Posterior vena cava (tissue), 2 donors: Measurements from ENCODE around the gene CYS1. TPM values are rescaled to one million over a fixed set of nuclear protein-coding genes. Genes with fewer than 3 reads are reported as not detected.

Source experiments
- DNase-seq: peaks from one replicate; pipeline ENCODE4 v3.0.0-alpha.2; 2020; ENCODE audit warnings: low spot score
- intact Hi-C, 2 donors: fragments of 100-400 bp; cut with DNase I; formaldehyde crosslinking; loops; one replicate each; pipeline versions ENCODE4 v1.14.1 to v1.14.2; 2022 to 2023
- total RNA-seq, 2 donors: library from RNA; stranded (reverse); fragmentation: NEBNext Ultra II Directional; extraction: Animal tissue kit (Norgen Biotek cat#: 25700); gene quantifications; one replicate each; pipeline ENCODE4 v1.2.1, GENCODE V29; 2021
- donor health status: DM: yes; HTN: yes; CAD: no.
- donor health status: DM: yes; HTN: yes; CAD: no.

The CYS1 gene
- total RNA-seq, 2 donors from 2014 or later = 3.0 to 9.1 TPM

- DNase-seq = no peak
- intact Hi-C loops = loop anchor here in 1 of 2 donors (10.0 kb wide), 1 partner anchor 357 kb away; no protein-coding TSS in a partner anchor
These were observed 2.2 kb downstream of the CYS1 start for GRCh38 chr2:10078001-10078400.

- intact Hi-C loops = loop anchor here in 1 of 2 donors (10.0 kb wide), 1 partner anchor 358 kb away; no protein-coding TSS in a partner anchor
- peak; percentile 57 for DNase-seq
These were observed 3.2 kb downstream of the CYS1 start for GRCh38 chr2:10076988-10077527.

- peak; percentile 68 for DNase-seq
- intact Hi-C loops = loop anchor here in 1 of 2 donors (10.0 kb wide), 1 partner anchor 358 kb away; no protein-coding TSS in a partner anchor
These were observed 3.7 kb downstream of the CYS1 start for GRCh38 chr2:10076511-10076910.

GRCh38 chr2:10075571-10076209 lies 4.5 kb downstream of the CYS1 start:
- intact Hi-C loops = loop anchor here in 1 of 2 donors (10.0 kb wide), 1 partner anchor 359 kb away; no protein-coding TSS in a partner anchor
- DNase-seq = peak; percentile 28

- intact Hi-C loops = loop anchor here in 1 of 2 donors (10.0 kb wide), 1 partner anchor 360 kb away; no protein-coding TSS in a partner anchor
- DNase-seq = peak; percentile 56
These were observed 5.1 kb downstream of the CYS1 start for GRCh38 chr2:10075101-10075500.

GRCh38 chr2:10073706-10074105 lies 6.5 kb downstream of the CYS1 start:
- peak; percentile 62 for DNase-seq

GRCh38 chr2:10072656-10073480 lies 7.3 kb downstream of the CYS1 start:
- intact Hi-C loops = loop anchor here in 1 of 2 donors (10.0 kb wide), 1 partner anchor 362 kb away; no protein-coding TSS in a partner anchor
- peak; percentile 92 for DNase-seq

More at GRCh38 chr2:10073706-10074105, 6.5 kb downstream of the CYS1 start:
- intact Hi-C loops = loop anchor here in 1 of 2 donors (10.0 kb wide), 1 partner anchor 361 kb away; no protein-coding TSS in a partner anchor

GRCh38 chr2:10071595-10071994 lies 8.6 kb downstream of the CYS1 start:
- DNase-seq = peak; percentile 70
- intact Hi-C loops = loop anchor here in 1 of 2 donors (10.0 kb wide), 1 partner anchor 363 kb away; no protein-coding TSS in a partner anchor

GRCh38 chr2:10071176-10071575 lies 9.0 kb downstream of the CYS1 start:
- intact Hi-C loops = loop anchor here in 1 of 2 donors (10.0 kb wide), 1 partner anchor 364 kb away; no protein-coding TSS in a partner anchor

GRCh38 chr2:10067881-10068280 lies 12.3 kb downstream of the CYS1 start:
- intact Hi-C loops = no loop called here
- no peak for DNase-seq

More at GRCh38 chr2:10071176-10071575, 9.0 kb downstream of the CYS1 start:
- peak; percentile 62 for DNase-seq

GRCh38 chr2:10067330-10067729 lies 12.9 kb downstream of the CYS1 start:
- intact Hi-C loops = no loop called here

GRCh38 chr2:10065773-10066055 lies 14.5 kb downstream of the CYS1 start:
- DNase-seq = peak; percentile 44
- intact Hi-C loops = no loop called here

More at GRCh38 chr2:10067330-10067729, 12.9 kb downstream of the CYS1 start:
- peak; percentile 48 for DNase-seq

GRCh38 chr2:10064932-10065772 lies 15.1 kb downstream of the CYS1 start:
- intact Hi-C loops = no loop called here
- DNase-seq = peak; percentile 74

GRCh38 chr2:10063566-10063965 lies 16.6 kb downstream of the CYS1 start:
- DNase-seq = peak; percentile 58
- intact Hi-C loops = no loop called here

- peak; percentile 50 for DNase-seq
These were observed 17.3 kb downstream of the CYS1 start for GRCh38 chr2:10062931-10063365.

GRCh38 chr2:10061221-10061925 lies 18.8 kb downstream of the CYS1 start:
- DNase-seq = peak; percentile 64
- intact Hi-C loops = no loop called here

More at GRCh38 chr2:10062931-10063365, 17.3 kb downstream of the CYS1 start:
- intact Hi-C loops = no loop called here

GRCh38 chr2:10059552-10060335 lies 20.5 kb downstream of the CYS1 start:
- intact Hi-C loops = no loop called here
- DNase-seq = peak; percentile 76
